ENCODE measurements around the gene PLEKHJ1. TPM values are rescaled to one million over a fixed set of nuclear protein-coding genes. Genes with fewer than 3 reads are reported as not detected.

The PLEKHJ1 gene
- total RNA-seq, 1 donor from 2014 or later, result 23.9 TPM

GRCh38 chr19:2228157-2229030 is 7.7 kb downstream of the PLEKHJ1 start:
- peaks cover 47 to 84% of the 10 kb centered on the region in 2 donors for H3K36me3 ChIP-seq
- no peaks in the 10 kb centered on the region for H3K9me3 ChIP-seq
- no peaks in the 10 kb centered on the region for H3K4me1 ChIP-seq
- intact Hi-C loops (cut with DNase I), result no loop called here
- H3K27me3 ChIP-seq, result no peaks in the 10 kb centered on the region
- H3K27ac ChIP-seq, result peak overlapping the region in 1 of 2 donors; percentile 7
- no peak for TF ChIP-seq CTCF (IDR thresholded peaks at IDR 0.05)
- H3K4me3 ChIP-seq, result no peak overlapping the region
- no peak for DNase-seq (ENCODE audit: low spot score in 2 of 2)

GRCh38 chr19:2227415-2228156 is 8.5 kb downstream of the PLEKHJ1 start:
- Histone ChIP-seq H3K27ac (no peak overlapping the region), H3K36me3 (peaks cover 40 to 84% of the 10 kb centered on the region in 2 donors), H3K4me3 (no peak overlapping the region), H3K27me3 (no peaks in the 10 kb centered on the region), H3K9me3 (no peaks in the 10 kb centered on the region), H3K4me1 (no peaks in the 10 kb centered on the region)
- no peak for DNase-seq (ENCODE audit: low spot score in 2 of 2)
- TF ChIP-seq CTCF (IDR thresholded peaks at IDR 0.05), result no peak
- intact Hi-C loops (cut with DNase I), result no loop called here

GRCh38 chr19:2226840-2227360 is 9.2 kb downstream of the PLEKHJ1 start:
- intact Hi-C loops (cut with DNase I), result no loop called here
- Histone ChIP-seq H3K4me1 (no peaks in the 10 kb centered on the region), H3K4me3 (no peak overlapping the region), H3K27me3 (no peaks in the 10 kb centered on the region), H3K36me3 (peaks cover 39 to 86% of the 10 kb centered on the region in 2 donors), H3K9me3 (no peaks in the 10 kb centered on the region), H3K27ac (no peak overlapping the region)
- TF ChIP-seq CTCF (IDR thresholded peaks at IDR 0.05), result no peak
- DNase-seq (ENCODE audit: low spot score in 2 of 2), result no peak

GRCh38 chr19:2226051-2226839 is 9.9 kb downstream of the PLEKHJ1 start:
- H3K36me3 ChIP-seq, result peaks cover 39 to 89% of the 10 kb centered on the region in 2 donors
- no peaks in the 10 kb centered on the region for H3K9me3 ChIP-seq
- no peak overlapping the region for H3K4me3 ChIP-seq
- H3K27ac ChIP-seq, result no peak overlapping the region
- no peaks in the 10 kb centered on the region for H3K4me1 ChIP-seq
- H3K27me3 ChIP-seq, result no peaks in the 10 kb centered on the region
- intact Hi-C loops (cut with DNase I), result no loop called here
- DNase-seq (ENCODE audit: low spot score in 2 of 2), result no peak
- no peak for TF ChIP-seq CTCF (IDR thresholded peaks at IDR 0.05)

- no peaks in the 10 kb centered on the region for H3K27me3 ChIP-seq
- no peak for DNase-seq (ENCODE audit: low spot score in 2 of 2)
- H3K27ac ChIP-seq, result no peak overlapping the region
- H3K4me3 ChIP-seq, result no peak overlapping the region
- intact Hi-C loops (cut with DNase I), result no loop called here
- no peaks in the 10 kb centered on the region for H3K4me1 ChIP-seq
- H3K9me3 ChIP-seq, result no peaks in the 10 kb centered on the region
- no peak for TF ChIP-seq CTCF (IDR thresholded peaks at IDR 0.05)
- peaks cover 44 to 90% of the 10 kb centered on the region in 2 donors for H3K36me3 ChIP-seq
Measured at GRCh38 chr19:2225415-2226050, 10.6 kb downstream of the PLEKHJ1 start.

Measured in ascending aorta (tissue), 2 donors.